GM12865 (cell line): Measurements from ENCODE around the gene OR8D2.
A peak's percentile ranks its signal among the peaks of the same experiment; 100 is the strongest.

Experiments
- DNase-seq: peaks from one replicate; pipeline ENCODE4 v3.0.0; 2010; ENCODE audit warnings: low read depth
- H3K4me3 ChIP-seq: 2 replicates; pipeline ENCODE4 v1.5.1; 2011; ENCODE audit warnings: mild to moderate bottlenecking, low read depth, low read length, control low read depth
- CTCF ChIP-seq: IDR thresholded peaks from 2 replicates; pipeline ENCODE4 v1.5.1; 2011; ENCODE audit warnings: low read length, control low read depth, low read depth, inconsistent platforms; ENCODE audit not compliant: insufficient read depth; ENCODE audit errors: missing control alignments

OR8D2 gene

DNA sequence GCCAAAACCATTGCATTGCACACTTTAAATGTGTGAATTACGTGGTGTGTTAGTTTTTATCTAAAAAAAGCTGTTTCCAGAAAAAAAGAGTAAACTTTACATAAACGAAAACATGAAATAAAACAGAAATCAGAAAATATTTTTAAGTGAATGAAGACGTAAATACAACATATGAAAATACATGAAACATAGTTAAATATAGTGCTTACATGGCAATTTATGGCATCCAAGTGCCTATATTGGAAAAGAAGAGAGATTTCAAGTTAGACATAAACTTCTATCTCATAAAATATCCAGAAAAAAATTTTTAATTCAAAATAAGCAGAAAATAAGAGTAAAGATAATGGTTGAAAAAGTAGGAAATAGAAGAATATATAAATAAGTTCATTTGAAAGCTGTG lies 11.9 kb upstream of the OR8D2 start:
- TF ChIP-seq CTCF: no peak
- no peak for DNase-seq
- no peak overlapping the region for H3K4me3 ChIP-seq

DNA sequence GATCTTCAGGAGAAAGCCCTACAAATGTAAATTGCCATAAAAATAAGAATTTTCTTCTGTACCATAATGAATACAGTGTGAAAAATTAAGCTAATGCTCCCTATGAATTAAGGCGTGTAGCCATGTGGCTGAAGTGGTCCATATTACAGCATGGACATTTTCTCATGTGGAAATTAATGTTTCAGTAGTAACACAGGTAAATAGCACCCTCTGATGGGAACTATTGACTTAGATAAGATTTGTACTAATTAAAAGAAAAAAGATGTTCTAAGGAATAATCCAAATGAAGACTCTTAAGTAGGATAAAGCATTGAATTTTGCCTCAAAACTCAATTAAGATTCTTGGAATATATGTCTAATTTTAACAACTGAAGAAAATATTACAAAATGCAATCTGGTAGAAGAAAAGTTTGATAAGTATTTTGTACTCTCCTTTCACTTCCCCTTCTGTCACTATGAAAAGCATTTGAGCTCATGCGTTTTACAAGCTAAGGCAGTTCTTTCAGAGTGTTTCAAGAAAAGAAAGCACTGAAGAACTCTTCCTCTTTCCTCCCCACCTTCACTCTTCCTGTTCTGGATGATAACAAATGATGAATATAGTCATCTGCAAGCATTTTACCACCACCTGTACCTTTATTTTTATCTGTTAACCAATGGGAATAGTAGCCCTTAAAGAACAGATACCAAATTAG lies 9.9 kb upstream of the OR8D2 start:
- H3K4me3 ChIP-seq: no peak overlapping the region
- peak; percentile 53 for DNase-seq
- TF ChIP-seq CTCF: no peak

- no peak for TF ChIP-seq CTCF
- no peak overlapping the region for H3K4me3 ChIP-seq
- no peak for DNase-seq
Measured at GRCh38 chr11:124327775-124328174, 7.8 kb upstream of the OR8D2 start.

- no peak for DNase-seq
- TF ChIP-seq CTCF: no peak
- no peak overlapping the region for H3K4me3 ChIP-seq
Measured at GRCh38 chr11:124322356-124322755, 2.4 kb upstream of the OR8D2 start.

DNA sequence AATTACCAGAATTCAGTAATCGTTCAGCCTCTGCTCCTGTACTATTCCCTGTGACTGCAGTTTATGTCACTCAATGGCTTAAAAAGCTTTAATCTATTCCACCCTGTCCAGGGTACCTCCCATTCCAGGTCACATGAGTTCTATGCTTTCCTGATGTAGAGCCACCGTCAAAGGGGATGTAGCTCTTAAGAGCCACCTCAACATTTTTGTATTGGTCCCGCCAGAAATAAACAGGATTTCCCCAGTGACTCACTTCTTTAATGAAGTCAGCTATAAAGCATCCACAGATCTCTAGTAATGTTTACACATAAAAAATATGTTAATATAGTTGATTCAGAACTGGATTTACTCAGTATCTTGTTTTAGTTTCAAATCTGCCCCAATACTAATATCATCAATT lies 4.9 kb downstream of the OR8D2 start:
- TF ChIP-seq CTCF: no peak
- no peak for DNase-seq
- no peak overlapping the region for H3K4me3 ChIP-seq

- no peak for DNase-seq
- TF ChIP-seq CTCF: no peak
- no peak within 1 kb of the TSS for H3K4me3 ChIP-seq
Measured at GRCh38 chr11:124313849-124314248, 6.1 kb downstream of the OR8D2 start, which contains the start of gene OR8D1. OR8D1 (minus strand) TSS chr11:124313949; CDS start chr11:124310766, 3,183 bp downstream.

DNA sequence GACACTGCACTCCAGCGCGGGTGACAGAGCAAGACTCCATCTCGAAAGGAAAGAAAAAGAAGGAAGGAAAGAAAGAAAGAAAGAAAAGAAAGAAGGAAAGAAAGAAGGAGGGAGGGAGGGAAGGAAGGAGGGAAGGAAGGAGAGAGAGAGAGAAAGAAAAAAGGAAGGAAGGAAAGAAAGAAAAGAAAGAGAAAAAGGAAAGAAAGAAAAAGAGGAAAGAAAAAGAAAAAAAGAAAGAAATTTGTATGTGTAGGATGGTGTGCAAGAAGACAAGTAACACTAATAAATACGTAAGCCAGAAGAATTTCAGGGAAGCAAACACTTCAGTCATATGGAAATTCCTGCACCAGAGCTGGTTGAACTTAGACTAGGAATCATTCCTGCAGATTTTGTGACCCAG lies 6.9 kb downstream of the OR8D2 start:
- DNase-seq: no peak
- TF ChIP-seq CTCF: no peak
- H3K4me3 ChIP-seq: no peak overlapping the region
